Cardiac fibroblast (primary cell): Measurements from ENCODE around the gene CMTM4.
"Not testable (repeated sequence)": the region's sequence is repeated elsewhere in the genome, so short reads cannot be mapped to it uniquely, and the experiment has no call there.

Experiments
- DNase-seq, 2 donors: peaks; one replicate each; pipeline versions ENCODE4 v3.0.0 to v3.0.0-alpha.2; 2010; ENCODE audit warnings: low read depth in 2 of 2
- H3K4me3 ChIP-seq, 2 donors: replicated peaks in 1 of 2; 1 replicate in 1 of 2; 2 replicates in 1 of 2; pipeline ENCODE4 v1.5.1; 2011; ENCODE audit warnings: low read depth in 2 of 2, low read length in 2 of 2, mild to moderate bottlenecking in 2 of 2, moderate library complexity in 1 of 2
- TF ChIP-seq, protein P1 (sequence below): IDR thresholded peaks from one replicate; pipeline ENCODE4 v1.5.1; 2011; ENCODE audit warnings: low read depth, mild to moderate bottlenecking, low read length, inconsistent platforms

Gene CMTM4

DNA sequence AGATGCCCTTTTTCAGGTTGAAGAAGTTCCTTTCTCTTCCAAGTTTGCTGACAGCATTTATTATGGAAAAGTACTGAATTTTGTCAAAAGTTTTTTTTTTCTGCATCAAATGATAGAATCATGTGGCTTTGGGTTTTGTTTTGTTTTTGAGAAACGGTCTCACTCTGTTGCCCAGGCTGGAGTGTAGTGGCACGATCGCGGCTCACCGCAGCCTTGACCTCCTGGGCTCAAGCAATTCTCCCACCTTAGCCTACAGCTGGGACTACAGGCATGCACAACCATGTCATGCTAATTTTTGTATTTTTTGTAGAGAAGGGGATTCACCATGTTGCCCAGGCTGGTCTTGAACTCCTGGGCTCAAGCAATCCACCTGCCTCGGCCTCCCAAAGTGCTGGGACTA, 7.3 kb downstream of the CMTM4 start:
- no peak for DNase-seq
- TF ChIP-seq, protein P1, sequence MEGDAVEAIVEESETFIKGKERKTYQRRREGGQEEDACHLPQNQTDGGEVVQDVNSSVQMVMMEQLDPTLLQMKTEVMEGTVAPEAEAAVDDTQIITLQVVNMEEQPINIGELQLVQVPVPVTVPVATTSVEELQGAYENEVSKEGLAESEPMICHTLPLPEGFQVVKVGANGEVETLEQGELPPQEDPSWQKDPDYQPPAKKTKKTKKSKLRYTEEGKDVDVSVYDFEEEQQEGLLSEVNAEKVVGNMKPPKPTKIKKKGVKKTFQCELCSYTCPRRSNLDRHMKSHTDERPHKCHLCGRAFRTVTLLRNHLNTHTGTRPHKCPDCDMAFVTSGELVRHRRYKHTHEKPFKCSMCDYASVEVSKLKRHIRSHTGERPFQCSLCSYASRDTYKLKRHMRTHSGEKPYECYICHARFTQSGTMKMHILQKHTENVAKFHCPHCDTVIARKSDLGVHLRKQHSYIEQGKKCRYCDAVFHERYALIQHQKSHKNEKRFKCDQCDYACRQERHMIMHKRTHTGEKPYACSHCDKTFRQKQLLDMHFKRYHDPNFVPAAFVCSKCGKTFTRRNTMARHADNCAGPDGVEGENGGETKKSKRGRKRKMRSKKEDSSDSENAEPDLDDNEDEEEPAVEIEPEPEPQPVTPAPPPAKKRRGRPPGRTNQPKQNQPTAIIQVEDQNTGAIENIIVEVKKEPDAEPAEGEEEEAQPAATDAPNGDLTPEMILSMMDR: no peak
- no peak overlapping the region for H3K4me3 ChIP-seq

DNA sequence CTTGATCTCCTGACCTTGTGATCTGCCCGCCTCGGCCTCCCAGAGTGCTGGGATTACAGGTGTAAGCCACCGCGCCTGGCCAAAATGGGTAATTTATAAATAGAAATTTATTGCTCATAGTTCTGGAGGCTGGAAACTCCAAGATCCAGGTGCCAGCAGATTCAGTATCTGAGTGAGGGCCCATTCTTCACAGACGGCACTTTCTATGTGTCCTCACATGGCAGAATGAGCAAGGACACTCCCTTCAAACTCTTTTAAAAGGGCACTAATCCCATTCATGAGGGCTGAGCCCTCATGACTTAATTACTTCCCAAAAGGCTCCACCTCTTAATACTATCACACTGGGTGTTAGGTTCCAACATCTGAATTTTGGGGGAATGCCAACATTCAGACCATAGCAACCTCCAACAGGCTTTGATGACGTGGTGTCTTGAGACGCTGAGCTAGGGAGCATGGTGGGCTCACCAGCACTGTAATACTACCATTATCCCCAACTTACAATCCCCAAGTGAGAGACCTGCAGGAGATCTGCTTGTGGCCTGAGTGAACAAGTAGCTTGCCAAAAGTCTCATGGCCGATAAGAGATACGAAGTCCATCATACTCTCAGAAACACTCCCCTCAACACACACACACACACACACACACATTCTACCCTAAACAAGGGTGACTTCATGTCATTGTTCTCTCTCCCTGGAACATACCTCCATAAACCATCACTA, 8.5 kb downstream of the CMTM4 start:
- TF ChIP-seq, protein P1: no peak
- no peak overlapping the region for H3K4me3 ChIP-seq
- DNase-seq: no peak

DNA sequence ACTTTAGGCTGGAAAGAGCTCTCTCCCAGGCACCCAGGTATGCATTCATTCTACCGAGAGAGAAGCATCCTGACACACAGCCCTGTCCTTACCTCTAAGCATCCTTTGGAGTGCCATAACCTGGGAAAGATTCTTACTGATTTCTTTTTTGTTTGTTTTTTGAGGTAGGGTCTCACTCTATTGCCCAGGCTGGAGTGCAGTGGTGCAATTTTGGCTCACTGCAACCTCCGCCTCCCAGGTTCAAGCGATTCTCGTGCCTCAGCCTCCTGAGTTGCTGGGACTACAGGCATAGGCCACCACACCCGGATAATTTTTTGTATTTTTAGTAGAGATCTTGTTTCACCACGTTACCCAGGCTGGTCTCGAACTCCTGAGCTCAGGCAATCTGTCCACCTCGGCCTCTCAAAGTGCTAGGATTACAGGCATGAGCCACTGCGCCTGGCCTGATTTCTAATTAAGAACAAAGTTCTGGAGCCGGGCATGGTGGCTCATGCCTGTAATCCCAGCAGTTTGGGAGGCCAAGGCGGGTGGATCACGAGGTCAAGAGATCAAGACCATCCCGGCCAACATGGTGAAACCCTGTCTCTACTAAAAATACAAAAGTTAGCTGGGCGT, 10.9 kb downstream of the CMTM4 start:
- not testable (repeated sequence) for DNase-seq

DNA sequence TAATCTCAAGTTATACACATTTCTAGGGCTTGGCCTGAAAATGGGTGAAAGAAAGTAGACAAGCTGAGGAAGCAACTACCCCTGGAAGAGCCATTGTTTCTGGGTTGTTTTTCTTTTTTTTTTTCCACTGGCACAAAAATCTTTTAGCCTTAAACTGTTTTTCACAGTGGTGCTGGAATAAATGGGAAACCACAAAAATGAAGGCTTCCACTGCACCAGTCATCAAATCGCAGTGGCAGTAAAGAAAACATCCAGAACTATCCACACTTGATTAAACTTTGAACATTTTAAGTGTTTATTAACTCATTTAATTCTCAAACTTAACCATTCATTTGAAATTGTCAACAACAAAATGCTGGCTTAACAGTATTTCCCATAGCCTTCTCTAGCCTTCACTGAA, 14.3 kb downstream of the CMTM4 start:
- peak in 1 of 2 donors; percentile 22 for DNase-seq
- no peak overlapping the region for H3K4me3 ChIP-seq
- TF ChIP-seq, protein P1: no peak

More for the DNA sequence above, 10.9 kb downstream of the CMTM4 start:
- not testable (repeated sequence) for H3K4me3 ChIP-seq

DNA sequence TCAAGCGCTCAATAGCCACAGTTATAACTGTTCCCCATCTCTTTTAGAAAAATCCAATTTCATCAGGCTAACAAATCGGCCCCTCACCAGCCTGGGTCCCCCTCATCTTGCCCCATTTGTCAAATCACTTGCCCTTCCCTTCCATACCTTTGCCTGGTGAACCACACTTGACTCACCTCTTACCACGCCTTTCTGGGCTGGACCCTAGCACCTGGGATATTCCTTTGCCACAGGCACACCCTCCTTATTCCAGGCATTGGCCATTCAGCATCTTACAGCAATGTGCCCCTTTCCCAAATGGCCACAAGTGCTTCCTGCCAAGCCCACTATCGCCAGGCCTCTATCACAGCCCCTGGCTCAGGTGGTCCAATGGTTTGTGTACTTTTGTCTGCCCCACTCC, 14.9 kb downstream of the CMTM4 start:
- TF ChIP-seq, protein P1: no peak
- DNase-seq: no peak
- H3K4me3 ChIP-seq: no peak overlapping the region

DNA sequence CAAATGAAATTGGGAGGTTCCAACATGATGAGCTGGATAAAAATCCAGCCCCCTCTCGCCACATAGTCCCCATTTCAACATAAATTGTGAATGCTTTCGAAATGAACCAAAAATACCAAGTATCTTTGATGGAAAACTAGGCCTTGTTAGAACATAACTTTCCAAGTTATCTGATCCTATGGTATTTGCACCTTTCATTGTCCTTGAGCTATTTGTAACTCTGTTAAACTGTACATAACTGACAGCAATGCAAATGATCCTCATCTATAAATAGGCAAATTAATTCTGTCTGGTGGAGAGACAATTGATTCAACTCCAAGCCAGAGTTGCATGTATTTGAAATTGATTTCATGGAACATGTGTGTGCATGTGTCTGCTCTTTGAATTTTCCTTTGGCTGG, 18.2 kb downstream of the CMTM4 start:
- DNase-seq: no peak
- H3K4me3 ChIP-seq: no peak overlapping the region
- TF ChIP-seq, protein P1: no peak

DNA sequence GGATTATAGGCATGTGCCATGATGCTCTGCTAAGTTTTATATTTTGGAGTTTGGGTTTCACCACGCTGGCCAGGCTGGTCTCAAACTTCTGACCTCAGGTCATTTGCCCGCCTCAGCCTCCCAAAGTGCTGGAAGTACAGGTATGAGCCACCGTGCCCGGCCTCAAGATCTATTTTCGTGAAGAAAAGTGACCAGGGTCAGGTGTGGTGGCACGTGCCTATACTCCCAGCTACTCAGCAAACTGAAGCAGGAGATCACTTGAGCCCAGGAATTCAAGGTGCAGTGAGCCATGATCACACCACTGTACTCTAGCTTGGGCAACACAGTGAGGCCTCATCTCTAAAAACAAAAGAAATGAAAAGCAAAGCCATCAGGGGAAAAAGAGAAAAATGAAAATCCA, 18.7 kb downstream of the CMTM4 start:
- no peak for DNase-seq
- TF ChIP-seq, protein P1: no peak
- H3K4me3 ChIP-seq: no peak overlapping the region
